Endothelial cell of umbilical vein (primary cell): ENCODE data around the gene TBC1D19.

Source experiments
- CTCF ChIP-seq, 2 donors: IDR thresholded peaks; 1 replicate in 1 of 2; 2 replicates in 1 of 2; pipeline ENCODE4 v1.5.1; 2011; ENCODE audit warnings: low read length in 2 of 2, mild to moderate bottlenecking in 2 of 2, moderate library complexity in 2 of 2, control low read depth in 1 of 2, inconsistent platforms in 1 of 2, low read depth in 1 of 2; ENCODE audit not compliant: insufficient read depth in 1 of 2; ENCODE audit errors: extremely low read depth in 1 of 2
- EZH2 ChIP-seq: IDR thresholded peaks from 2 replicates; pipeline ENCODE4 v1.6.1; 2012; ENCODE audit warnings: borderline replicate concordance, low read depth, mild to moderate bottlenecking, moderate library complexity, low read length, inconsistent platforms; ENCODE audit not compliant: severe bottlenecking
- FOS ChIP-seq: IDR thresholded peaks from 2 replicates; pipeline ENCODE4 v1.6.1; 2011; ENCODE audit warnings: mild to moderate bottlenecking, low read length, moderate library complexity, borderline replicate concordance; ENCODE audit not compliant: insufficient read depth
- GATA2 ChIP-seq: IDR thresholded peaks from 2 replicates; pipeline ENCODE4 v1.7.0; 2011; ENCODE audit warnings: low read depth, mild to moderate bottlenecking, moderate library complexity, mixed read lengths, low read length; ENCODE audit not compliant: insufficient read length, insufficient read depth
- JUN ChIP-seq: IDR thresholded peaks from 2 replicates; pipeline ENCODE4 v1.6.1; 2011; ENCODE audit warnings: borderline replicate concordance, low read depth; ENCODE audit not compliant: insufficient read length, insufficient read depth
- MAX ChIP-seq: IDR thresholded peaks from 2 replicates; pipeline ENCODE4 v1.6.1; 2011; ENCODE audit not compliant: insufficient read depth, insufficient read length
- MYC ChIP-seq: IDR thresholded peaks from one replicate; pipeline ENCODE4 v1.6.1; 2011; ENCODE audit warnings: mild to moderate bottlenecking, low read depth, low read length
- POLR2A ChIP-seq: IDR thresholded peaks from 2 replicates; pipeline ENCODE4 v1.6.1; 2012; ENCODE audit warnings: low read depth, mild to moderate bottlenecking, control low read depth, low read length
- POLR2AphosphoS5 ChIP-seq: IDR thresholded peaks from 2 replicates; pipeline ENCODE4 v1.6.1; 2012; ENCODE audit warnings: low read depth, mild to moderate bottlenecking, control low read depth, low read length, moderate library complexity; ENCODE audit not compliant: insufficient read depth

- TF ChIP-seq CTCF (IDR thresholded peaks at IDR 0.05; ENCODE audit: extremely low read depth in 1 of 2, insufficient read depth in 1 of 2, low read depth in 1 of 2, low read length in 2 of 2) (no peak), POLR2A (no peak), POLR2AphosphoS5 (no peak), EZH2 (no peak), JUN (no peak), MAX (no peak), MYC (no peak), FOS (no peak), GATA2 (no peak)
These were observed 117.9 kb downstream of the TBC1D19 start for GRCh38 chr4:26701786-26702227.
